Adrenal gland (tissue), 5 donors: ENCODE results near the gene THADA.

Experiments
- CTCF ChIP-seq, 6 experiments: fragments of 450-650 bp in 4 of 6; fragments of 200-600 bp in 2 of 6; sonication (generic) in 1 of 6; IDR thresholded peaks; 1 replicate in 5 of 6; 2 replicates in 1 of 6; pipeline versions ENCODE4 v1.5.1 to v1.8.0; 2016 to 2021; ENCODE audit warnings: antibody characterized with exemption in 6 of 6, mild to moderate bottlenecking in 2 of 6, moderate library complexity in 1 of 6
- POLR2A ChIP-seq, 2 donors: fragments of 450-650 bp; IDR thresholded peaks; one replicate each; pipeline ENCODE4 v1.6.1; 2017; ENCODE audit warnings: antibody characterized with exemption in 2 of 2, mild to moderate bottlenecking in 2 of 2, moderate library complexity in 1 of 2
- donor health status: DM: no; HTN: no; CAD: no.

- TF ChIP-seq CTCF (IDR thresholded peaks at IDR 0.05) (no peak), POLR2A (IDR thresholded peaks at IDR 0.05) (no peak)
These were observed 171.9 kb downstream of the THADA start for GRCh38 chr2:43423941-43424261.
